Subcutaneous abdominal adipose tissue (tissue), 5 donors: ENCODE results near the gene ZNF526.

Source experiments
- H3K27ac ChIP-seq: one replicate; pipeline ENCODE4 v1.7.0; 2013; ENCODE audit warnings: low read depth, mild to moderate bottlenecking, inconsistent platforms, low read length, moderate library complexity
- H3K27me3 ChIP-seq, 5 donors: one replicate each; pipeline ENCODE4 v1.7.0; 2013; ENCODE audit warnings: low read length in 5 of 5, inconsistent platforms in 1 of 5; ENCODE audit not compliant: control insufficient read depth in 5 of 5, insufficient read depth in 4 of 5
- H3K36me3 ChIP-seq, 5 donors: one replicate each; pipeline ENCODE4 v1.7.0; 2013; ENCODE audit warnings: low read length in 5 of 5; ENCODE audit not compliant: control insufficient read depth in 5 of 5, insufficient read depth in 5 of 5
- H3K4me1 ChIP-seq, 5 donors: one replicate each; pipeline ENCODE4 v1.7.0; 2013; ENCODE audit warnings: low read length in 5 of 5, mild to moderate bottlenecking in 3 of 5, moderate library complexity in 1 of 5; ENCODE audit not compliant: control insufficient read depth in 5 of 5, insufficient read depth in 5 of 5
- H3K4me3 ChIP-seq, 5 donors: one replicate each; pipeline ENCODE4 v1.7.0; 2013; ENCODE audit warnings: low read length in 5 of 5, low read depth in 1 of 5
- H3K9ac ChIP-seq, 5 donors: one replicate each; pipeline ENCODE4 v1.7.0; 2013; ENCODE audit warnings: low read length in 5 of 5, mild to moderate bottlenecking in 4 of 5, moderate library complexity in 3 of 5
- H3K9me3 ChIP-seq, 5 donors: one replicate each; pipeline ENCODE4 v1.7.0; 2013; ENCODE audit warnings: low read length in 5 of 5; ENCODE audit not compliant: control insufficient read depth in 5 of 5
- donor health status: healthy.
- donor health status: healthy.
- donor health status: healthy.
- donor health status: healthy.
- donor health status: healthy.

ZNF526 gene

GRCh38 chr19:42232435-42232834 lies 12.3 kb downstream of the ZNF526 start:
- no peak overlapping the region for H3K27ac ChIP-seq
- H3K9ac ChIP-seq = no peak overlapping the region
- H3K27me3 ChIP-seq = no peaks in the 10 kb centered on the region
- H3K4me1 ChIP-seq = peaks cover 2 to 11% (median 4%) of the 10 kb centered on the region in 5 donors
- H3K36me3 ChIP-seq = peaks cover 0 to 91% (median 83%) of the 10 kb centered on the region in 5 donors
- H3K4me3 ChIP-seq = no peak overlapping the region
- no peaks in the 10 kb centered on the region for H3K9me3 ChIP-seq

- Histone ChIP-seq H3K27me3 (no peaks in the 10 kb centered on the region), H3K9ac (no peak overlapping the region), H3K9me3 (no peaks in the 10 kb centered on the region), H3K36me3 (peaks cover 0 to 86% (median 79%) of the 10 kb centered on the region in 5 donors), H3K27ac (no peak overlapping the region), H3K4me3 (no peak overlapping the region), H3K4me1 (peaks cover 2 to 11% (median 4%) of the 10 kb centered on the region in 5 donors)
These were observed 13.0 kb downstream of the ZNF526 start for GRCh38 chr19:42233106-42233505.

DNA sequence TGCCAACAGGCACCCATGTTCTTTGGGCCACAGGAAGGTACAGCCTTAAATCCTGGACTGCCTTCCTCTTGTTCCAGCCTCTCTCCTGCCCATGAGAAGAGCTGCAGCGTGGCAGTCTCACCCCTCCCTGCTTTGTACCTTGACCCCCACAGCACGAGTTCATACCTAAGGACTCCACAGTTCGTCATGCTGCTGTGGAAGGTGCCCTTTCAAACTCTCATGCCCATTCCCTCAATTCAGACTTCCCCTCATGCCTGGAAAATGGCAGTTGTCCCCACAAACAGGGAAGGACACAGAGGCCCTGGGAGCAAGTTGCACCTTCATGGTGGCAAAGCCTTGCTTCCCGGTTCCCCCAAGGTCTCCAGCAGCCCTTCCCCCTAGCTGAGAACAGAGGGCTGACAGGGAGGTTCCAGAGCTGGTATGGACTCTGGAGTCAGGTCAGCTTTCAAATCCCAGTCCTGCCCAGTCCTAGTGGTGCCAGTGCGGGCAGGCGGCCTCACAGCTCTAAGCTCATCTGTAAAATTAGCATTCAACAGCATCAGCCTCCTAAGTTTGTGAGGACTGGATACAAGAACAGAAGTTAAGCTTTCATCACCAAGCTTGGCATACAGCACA lies 13.7 kb downstream of the ZNF526 start:
- H3K4me1 ChIP-seq = peaks cover 2 to 11% (median 4%) of the 10 kb centered on the region in 5 donors
- no peak overlapping the region for H3K4me3 ChIP-seq
- H3K9ac ChIP-seq = peak overlapping the region in 1 of 5 donors; percentile 46
- H3K27me3 ChIP-seq = no peaks in the 10 kb centered on the region
- no peak overlapping the region for H3K27ac ChIP-seq
- H3K36me3 ChIP-seq = peaks cover 0 to 80% (median 77%) of the 10 kb centered on the region in 5 donors
- H3K9me3 ChIP-seq = no peaks in the 10 kb centered on the region

- Histone ChIP-seq H3K4me1 (peaks cover 2 to 11% (median 7%) of the 10 kb centered on the region in 5 donors), H3K9me3 (no peaks in the 10 kb centered on the region), H3K36me3 (peaks cover 0 to 80% (median 77%) of the 10 kb centered on the region in 5 donors), H3K27ac (no peak overlapping the region), H3K4me3 (no peak overlapping the region), H3K9ac (peak overlapping the region in 1 of 5 donors; percentile 46), H3K27me3 (no peaks in the 10 kb centered on the region)
These were observed 14.3 kb downstream of the ZNF526 start for GRCh38 chr19:42234364-42234763.

DNA sequence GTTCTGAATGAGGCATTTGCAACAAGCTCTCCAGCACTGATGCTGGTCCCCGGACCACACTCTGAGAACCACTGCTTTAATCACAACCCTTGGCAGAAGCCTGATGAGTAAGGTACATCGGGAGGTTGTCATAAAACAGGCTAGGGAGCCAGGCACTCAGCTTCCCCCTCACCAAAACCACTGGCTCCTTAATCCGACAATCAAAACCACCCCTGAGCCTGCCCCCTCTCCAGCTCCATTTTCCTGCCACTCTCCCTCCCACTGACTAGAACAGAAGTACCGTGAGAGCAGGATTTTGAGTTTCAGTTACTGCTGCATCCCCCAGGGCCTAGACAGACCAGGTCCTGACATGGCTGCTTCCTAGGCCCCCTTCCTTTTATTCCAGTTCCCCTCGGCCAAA lies 15.1 kb downstream of the ZNF526 start:
- Histone ChIP-seq H3K4me1 (peaks cover 0 to 10% (median 6%) of the 10 kb centered on the region in 5 donors), H3K27ac (no peak overlapping the region), H3K9me3 (no peaks in the 10 kb centered on the region), H3K36me3 (peaks cover 0 to 81% (median 73%) of the 10 kb centered on the region in 5 donors), H3K4me3 (no peak overlapping the region), H3K9ac (peak overlapping the region in 1 of 5 donors; percentile 48), H3K27me3 (no peaks in the 10 kb centered on the region)

DNA sequence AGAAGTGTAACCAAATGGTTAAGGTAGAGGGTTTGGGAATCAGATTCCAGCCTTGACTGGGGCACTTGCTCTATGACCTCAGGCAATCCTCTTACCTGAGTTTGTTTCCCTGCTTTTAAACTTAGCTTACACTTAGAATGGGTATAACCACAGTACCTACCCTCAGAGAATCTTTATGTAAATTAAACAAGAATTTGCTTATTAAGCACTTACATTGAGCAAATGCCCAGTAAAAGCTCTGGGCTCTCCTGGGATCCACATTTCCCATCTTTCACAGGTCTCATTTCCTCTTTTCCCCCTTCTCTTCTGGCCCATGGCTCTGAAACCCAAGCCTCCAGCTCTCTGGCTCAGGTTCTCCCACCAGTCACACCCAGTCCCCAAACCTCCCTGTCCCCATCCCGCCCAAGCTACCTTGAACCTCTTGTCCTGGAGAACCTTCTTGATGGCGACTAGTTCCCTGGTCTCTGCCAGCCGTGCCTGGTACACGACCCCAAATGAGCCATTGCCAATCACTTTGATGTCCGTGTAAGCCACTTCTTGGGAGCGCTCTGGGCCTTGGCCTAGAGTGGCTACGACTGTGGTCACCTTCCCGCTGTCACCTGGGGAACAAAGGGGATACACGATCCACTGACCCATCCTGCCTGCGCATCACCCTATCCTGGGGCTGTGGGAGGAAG lies 19.6 kb downstream of the ZNF526 start:
- H3K4me1 ChIP-seq = peaks cover 19 to 36% (median 32%) of the 10 kb centered on the region in 5 donors
- peaks cover 0 to 39% (median 30%) of the 10 kb centered on the region in 5 donors for H3K36me3 ChIP-seq
- H3K4me3 ChIP-seq = no peak overlapping the region
- H3K9ac ChIP-seq = peak overlapping the region in 1 of 5 donors; percentile 28
- peaks cover 0 to 7% (median 0%) of the 10 kb centered on the region in 5 donors for H3K27me3 ChIP-seq
- H3K9me3 ChIP-seq = no peaks in the 10 kb centered on the region
- no peak overlapping the region for H3K27ac ChIP-seq

- peak overlapping the region; percentile 70 for H3K27ac ChIP-seq
- peak overlapping the region; percentile 76 to 92 (median 77) for H3K4me3 ChIP-seq
These were observed 21.2 kb downstream of the ZNF526 start for GRCh38 chr19:42241279-42241678.

DNA sequence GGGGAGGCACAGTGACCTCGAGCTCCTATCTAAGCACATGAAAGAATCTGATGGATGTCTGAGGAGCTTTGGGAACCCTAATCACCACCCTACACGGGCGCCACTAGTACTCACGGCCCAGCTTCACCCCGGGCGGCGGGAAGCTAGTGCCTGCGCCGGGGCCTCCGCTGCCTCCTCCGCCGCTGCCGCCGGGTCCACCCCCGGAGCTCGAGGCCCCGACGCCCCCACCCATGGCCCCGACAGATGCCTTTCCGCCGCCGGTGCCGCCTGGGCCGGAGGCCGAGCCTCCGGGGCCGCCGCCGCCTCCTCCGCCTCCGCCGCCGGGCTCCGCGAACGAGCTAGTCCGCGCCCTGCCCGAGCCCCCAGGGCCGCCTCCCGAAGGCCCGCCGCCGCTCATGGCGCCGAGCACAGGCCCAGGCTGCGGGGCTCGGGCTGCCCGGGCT lies 22.0 kb downstream of the ZNF526 start:
- Histone ChIP-seq H3K9ac (peak overlapping the region; percentile 92 to 99 (median 98)), H3K27ac (peak overlapping the region; percentile 70), H3K9me3 (no peaks in the 10 kb centered on the region), H3K4me3 (peak overlapping the region; percentile 76 to 92 (median 77)), H3K36me3 (peaks cover 0 to 20% (median 11%) of the 10 kb centered on the region in 5 donors), H3K4me1 (peaks cover 24 to 57% (median 49%) of the 10 kb centered on the region in 5 donors), H3K27me3 (peaks cover 0 to 7% (median 0%) of the 10 kb centered on the region in 5 donors)

More at GRCh38 chr19:42241279-42241678, 21.2 kb downstream of the ZNF526 start:
- H3K36me3 ChIP-seq = peaks cover 0 to 23% (median 14%) of the 10 kb centered on the region in 5 donors
- peaks cover 20 to 50% (median 43%) of the 10 kb centered on the region in 5 donors for H3K4me1 ChIP-seq
- H3K9me3 ChIP-seq = no peaks in the 10 kb centered on the region
- peak overlapping the region; percentile 92 to 99 (median 98) for H3K9ac ChIP-seq
- peaks cover 0 to 7% (median 0%) of the 10 kb centered on the region in 5 donors for H3K27me3 ChIP-seq

- Histone ChIP-seq H3K27ac (peak within 1 kb of the TSS; percentile 95), H3K27me3 (peaks cover 0 to 7% (median 0%) of the 10 kb centered on the region in 5 donors), H3K4me3 (peak within 1 kb of the TSS; percentile 76 to 92 (median 77)), H3K9me3 (no peaks in the 10 kb centered on the region), H3K9ac (peak within 1 kb of the TSS; percentile 92 to 99 (median 98)), H3K36me3 (peaks cover 0 to 21% (median 12%) of the 10 kb centered on the region in 5 donors), H3K4me1 (peaks cover 24 to 58% (median 49%) of the 10 kb centered on the region in 5 donors)
These were observed 22.6 kb downstream of the ZNF526 start, which contains the start of gene GSK3A for GRCh38 chr19:42242512-42243409. GSK3A (minus strand) TSS chr19:42242602; CDS start chr19:42242465, 137 bp downstream.
